ENCODE results near the gene NDUFS4.
"Not testable (repeated sequence)": the region's sequence is repeated elsewhere in the genome, so short reads cannot be mapped to it uniquely, and the experiment has no call there.

Gene NDUFS4

DNA sequence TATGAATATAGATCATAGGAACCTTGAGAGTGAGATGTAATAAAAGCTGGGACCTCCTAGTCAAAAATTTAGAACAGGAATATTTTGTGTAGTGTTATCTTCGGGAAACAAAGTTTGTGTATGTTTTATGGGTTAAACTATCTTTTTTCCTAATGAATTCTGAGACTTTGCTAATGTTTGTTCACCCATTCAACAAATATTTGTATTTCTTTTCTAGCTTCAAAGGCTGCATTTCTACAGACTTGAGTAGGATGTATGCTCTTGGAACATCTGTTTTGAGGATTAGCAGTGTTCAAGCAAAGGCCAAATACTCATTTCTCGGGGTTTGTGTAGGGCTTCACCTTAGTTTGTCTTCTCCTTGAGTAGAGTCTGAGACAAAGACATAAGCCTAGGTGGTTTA lies 16.2 kb downstream of the NDUFS4 start:
- no peak for DNase-seq

DNA sequence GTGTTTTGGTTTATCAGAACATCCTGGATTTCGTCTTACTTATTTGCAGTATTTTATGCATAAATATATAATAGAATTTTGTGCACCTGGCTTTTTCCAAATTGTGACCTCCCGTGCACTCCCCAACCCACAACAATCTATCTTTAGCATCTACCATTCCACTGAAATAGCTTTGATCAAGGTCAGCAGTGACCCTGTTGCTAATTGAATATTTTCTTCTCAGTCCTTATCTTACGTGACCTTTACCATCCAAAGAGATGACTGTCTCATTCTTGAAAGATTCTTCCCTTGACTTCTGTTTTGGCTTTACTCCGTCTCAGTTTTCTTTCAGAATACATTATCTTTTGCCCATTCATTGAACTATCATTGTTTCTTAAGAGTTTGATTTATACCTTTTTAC lies 18.4 kb downstream of the NDUFS4 start:
- no peak for DNase-seq

DNA sequence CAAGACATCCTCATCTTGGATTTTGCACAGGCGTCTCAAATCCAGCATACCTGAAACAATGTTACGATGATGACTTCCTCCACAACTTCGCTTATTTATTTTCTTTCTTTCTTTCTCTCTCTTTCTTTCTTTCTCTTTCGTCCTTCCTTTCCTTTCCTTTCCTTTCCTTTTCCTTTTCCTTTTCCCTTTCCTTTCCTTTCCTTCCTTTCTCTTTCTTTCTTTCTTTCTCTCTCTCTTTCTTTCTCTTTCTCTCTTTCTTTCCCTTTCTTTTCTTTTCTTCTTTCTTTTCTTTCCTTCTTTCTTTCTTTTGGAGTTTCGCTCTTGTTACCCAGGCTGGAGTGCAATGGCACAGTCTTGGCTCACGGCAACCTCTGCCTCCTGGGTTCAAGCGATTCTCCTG lies 20.1 kb downstream of the NDUFS4 start:
- DNase-seq, result no peak

GRCh38 chr5:53582225-53582624 lies 21.8 kb downstream of the NDUFS4 start:
- DNase-seq, result no peak

DNA sequence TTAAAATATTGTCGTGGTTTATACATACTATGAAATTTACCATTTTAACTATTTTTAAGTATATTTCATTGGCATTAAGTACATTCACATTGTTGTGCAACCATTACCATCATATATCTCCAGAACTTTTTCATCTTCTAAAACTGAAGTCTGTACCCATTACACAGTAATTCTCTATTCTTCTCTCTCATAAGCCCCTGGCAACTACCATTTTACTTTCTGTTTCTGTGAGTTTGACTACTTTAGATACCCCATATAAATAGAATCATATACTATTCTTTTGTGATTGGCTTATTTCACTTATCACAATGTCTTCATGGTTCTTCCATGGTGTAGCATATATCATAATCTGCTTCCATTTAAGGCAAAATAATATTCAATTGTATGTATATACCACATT lies 30.3 kb downstream of the NDUFS4 start:
- no peak for DNase-seq

DNA sequence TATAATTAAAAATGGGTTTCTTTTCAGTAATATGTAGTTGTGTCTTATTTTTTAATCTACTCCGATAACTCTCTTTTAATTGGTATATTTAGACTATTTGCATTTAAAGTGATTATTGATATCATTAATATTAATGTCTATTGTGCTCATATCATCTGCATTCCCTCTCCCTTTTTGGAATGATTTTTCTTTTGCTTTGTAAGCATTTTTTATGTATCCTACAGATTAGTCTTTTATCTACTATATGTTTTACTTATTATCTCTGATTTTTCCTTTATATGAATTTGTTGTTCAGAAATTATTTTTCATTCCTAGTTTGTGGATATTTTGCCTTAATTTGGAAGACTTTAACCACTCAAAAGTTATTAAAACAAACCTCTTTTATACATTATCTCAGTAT lies 34.0 kb downstream of the NDUFS4 start:
- DNase-seq, result no peak

DNA sequence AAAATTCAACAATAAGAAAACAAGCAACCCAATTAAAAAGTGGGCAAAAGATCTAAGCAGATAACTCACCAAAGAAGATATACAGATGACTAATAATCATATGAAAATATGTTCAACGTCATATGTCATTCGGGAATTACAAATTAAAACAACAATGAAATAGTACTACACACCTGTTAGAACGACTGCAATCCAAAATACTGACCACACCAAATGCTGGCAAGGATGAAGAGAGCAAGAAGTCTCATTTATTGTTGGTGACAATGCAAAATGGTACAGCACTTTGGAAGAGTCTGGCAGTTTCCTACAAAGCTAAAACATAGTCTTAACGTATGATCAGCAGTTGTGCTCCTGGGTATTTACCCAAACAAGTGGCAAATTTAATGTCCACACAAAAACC lies 37.5 kb downstream of the NDUFS4 start:
- no peak for DNase-seq

DNA sequence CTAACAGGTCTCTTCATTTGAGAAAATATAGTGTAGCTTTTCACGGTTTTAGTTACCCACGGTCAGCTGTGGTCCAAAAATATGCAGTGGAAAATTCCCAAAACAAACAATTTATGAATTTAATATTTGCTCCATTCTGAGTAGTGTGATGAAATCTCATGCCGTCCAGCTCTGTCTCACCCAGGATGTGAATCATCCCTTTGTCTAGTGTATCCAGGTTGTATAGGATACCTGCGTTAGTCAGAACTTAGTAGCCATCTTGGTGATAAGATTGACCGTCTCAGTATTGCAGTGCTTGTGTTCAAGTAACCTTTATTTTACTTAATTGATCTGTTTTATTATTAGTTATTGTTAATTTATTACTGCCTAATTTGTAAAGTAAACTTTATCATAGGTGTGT lies 41.1 kb downstream of the NDUFS4 start:
- DNase-seq, result no peak

- DNase-seq, result no peak
These were observed 42.7 kb downstream of the NDUFS4 start for GRCh38 chr5:53603009-53603687.

GRCh38 chr5:53604309-53604708 lies 43.9 kb downstream of the NDUFS4 start:
- no peak for DNase-seq

- no peak for DNase-seq
These were observed 47.4 kb downstream of the NDUFS4 start for GRCh38 chr5:53607886-53608285.

GRCh38 chr5:53608897-53609296 lies 48.5 kb downstream of the NDUFS4 start:
- DNase-seq, result not testable (repeated sequence)

DNA sequence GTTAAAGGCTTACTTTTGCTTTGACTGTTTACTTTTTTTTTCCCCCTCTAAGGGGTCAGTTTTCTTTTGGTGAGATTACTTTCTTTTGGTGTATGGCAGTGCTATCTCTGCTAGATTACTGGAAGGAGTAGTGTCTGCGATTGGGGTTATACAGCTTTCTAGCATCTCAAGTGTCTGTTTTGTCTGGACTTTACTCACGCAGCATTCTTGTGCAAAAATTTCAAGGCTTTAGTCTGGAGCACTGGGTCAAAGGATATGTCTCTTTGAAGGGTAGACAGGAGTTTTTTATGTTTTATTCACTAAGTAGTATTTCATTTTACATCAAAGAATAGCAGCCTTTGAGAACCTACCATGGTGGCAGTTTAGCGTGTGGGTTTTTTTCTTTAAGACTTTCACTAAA lies 52.6 kb downstream of the NDUFS4 start:
- no peak for DNase-seq

DNA sequence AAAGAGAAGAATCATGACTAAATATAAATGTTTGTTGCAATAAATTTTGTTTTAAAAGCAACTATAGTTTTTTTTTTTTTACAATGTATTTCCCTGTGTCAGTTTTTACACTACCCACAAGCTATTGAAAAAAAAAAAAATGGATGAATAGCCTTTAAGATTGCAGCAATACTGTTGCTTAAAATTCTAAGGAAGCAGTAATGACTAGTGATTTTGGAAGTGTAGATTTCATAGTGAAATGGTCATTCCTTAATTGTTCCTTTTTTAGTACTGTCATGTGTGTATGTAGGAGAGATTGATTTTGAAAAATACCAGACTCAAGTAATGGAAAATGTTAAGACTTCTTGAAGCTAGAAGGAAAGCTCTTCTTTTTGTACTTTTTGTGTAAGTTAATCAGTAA lies 53.1 kb downstream of the NDUFS4 start:
- DNase-seq, result no peak

GRCh38 chr5:53614376-53614885 lies 54.0 kb downstream of the NDUFS4 start:
- no peak for DNase-seq

DNA sequence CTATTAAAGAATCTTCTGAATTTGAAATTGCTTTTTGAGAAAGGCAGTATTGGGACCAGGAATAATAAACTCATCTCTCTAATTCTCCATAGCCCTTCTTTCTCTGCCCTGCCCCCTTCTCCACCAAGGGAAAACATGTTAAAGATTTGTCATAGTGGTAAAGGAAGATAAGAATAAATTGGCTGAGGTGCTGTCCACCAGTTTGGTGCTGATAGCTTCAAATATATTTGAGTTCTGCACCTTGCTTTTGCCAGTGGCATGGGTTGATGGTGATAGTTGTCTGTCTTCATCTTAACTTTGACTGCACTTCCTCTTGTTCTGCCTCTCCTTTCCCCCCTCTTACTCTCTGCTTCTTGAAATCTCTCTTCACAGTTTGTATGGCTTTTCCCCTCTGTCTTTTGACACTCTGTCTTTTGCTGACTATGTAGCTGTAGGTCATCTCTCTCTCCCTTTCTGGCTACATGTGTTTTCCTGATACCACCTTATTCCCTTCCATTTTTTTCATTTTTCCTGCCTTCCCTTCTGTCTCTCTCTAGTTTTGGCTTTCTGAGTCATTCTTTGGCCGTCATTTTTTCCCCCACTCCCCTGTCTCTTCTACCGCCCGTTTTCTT lies 56.6 kb downstream of the NDUFS4 start:
- no peak for DNase-seq

- DNase-seq, result no peak
These were observed 70.8 kb downstream of the NDUFS4 start for GRCh38 chr5:53631251-53631650.

- no peak for DNase-seq
These were observed 81.6 kb downstream of the NDUFS4 start for GRCh38 chr5:53642061-53642460.

- no peak for DNase-seq
These were observed 83.0 kb downstream of the NDUFS4 start for GRCh38 chr5:53643445-53643844.

DNA sequence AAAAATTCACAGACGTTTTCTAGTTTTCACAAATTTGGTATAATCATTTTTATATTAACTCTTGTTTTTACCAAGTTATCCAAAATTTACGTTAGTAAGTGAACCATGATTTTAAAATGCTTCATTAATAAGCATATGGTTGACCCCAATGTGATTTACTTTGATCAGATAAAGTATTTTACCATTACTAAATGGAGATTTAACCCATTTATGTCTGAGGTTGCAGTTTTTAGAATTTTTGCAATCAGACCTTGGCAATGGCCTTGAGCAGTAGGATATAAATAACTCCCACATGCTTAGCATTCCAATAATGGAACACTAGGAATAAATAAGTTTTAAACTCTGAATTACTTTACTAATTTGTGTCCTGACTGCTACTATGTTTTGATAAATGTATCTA lies 84.6 kb downstream of the NDUFS4 start:
- no peak for DNase-seq

- DNase-seq, result no peak
These were observed 88.9 kb downstream of the NDUFS4 start for GRCh38 chr5:53649352-53649751.

GRCh38 chr5:53660573-53660972 lies 100.1 kb downstream of the NDUFS4 start:
- DNase-seq, result not testable (repeated sequence)

GRCh38 chr5:53665313-53665712 lies 104.9 kb downstream of the NDUFS4 start:
- DNase-seq, result not testable (repeated sequence)

DNA sequence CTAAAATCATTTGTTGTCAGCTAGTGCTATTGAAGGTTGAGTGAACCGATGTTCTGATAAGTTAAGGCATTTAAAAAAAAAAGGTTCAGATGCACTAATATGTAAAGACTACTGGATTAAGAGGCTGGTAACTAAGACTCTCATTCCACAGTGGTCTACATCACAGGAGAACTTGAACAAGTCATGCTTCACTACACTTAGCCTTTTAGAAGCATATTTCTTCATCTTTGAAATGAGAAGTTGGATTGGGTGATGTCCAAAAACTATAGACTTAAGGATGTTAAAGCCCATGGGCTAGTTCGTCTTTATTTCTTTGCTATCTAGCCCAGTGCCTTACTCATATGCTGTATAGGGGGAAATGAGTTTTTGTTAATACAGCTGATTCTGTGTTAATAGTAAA lies 107.2 kb downstream of the NDUFS4 start:
- no peak for DNase-seq

GRCh38 chr5:53671447-53671846 lies 111.0 kb downstream of the NDUFS4 start:
- no peak for DNase-seq

All from NCI-H510A treated with DMSO at 0.1 percent for 48 hours (cell line).